ENCODE results near the gene GMFB. TPM values are rescaled to one million over a fixed set of nuclear protein-coding genes. Genes with fewer than 3 reads are reported as not detected.
A peak's percentile ranks its signal among the peaks of the same experiment; 100 is the strongest.

GMFB gene
- total and polyA plus RNA-seq, 7 experiments from 2014 or later = 10.6 to 39.9 (median 34.1) TPM

DNA sequence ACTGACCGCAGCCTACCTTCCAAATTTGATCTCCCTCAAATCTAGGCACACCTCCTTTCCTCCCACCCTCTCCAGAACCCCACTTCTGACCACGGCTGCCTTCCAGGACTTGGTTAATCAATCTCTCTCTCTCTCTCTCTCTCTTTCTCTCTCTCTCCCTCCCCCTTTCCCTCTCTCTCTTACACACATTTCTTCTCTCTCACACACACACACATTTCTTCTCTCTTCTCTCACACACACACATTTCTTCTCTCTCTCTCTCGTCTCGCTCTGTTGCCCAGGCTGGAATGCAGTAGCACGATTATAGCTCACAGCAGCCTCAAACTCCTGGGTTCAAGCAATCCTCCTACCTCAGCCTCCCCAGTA lies 521 bp upstream of the GMFB start:
- peaks cover 17 to 18% of the 10 kb centered on the region in 2 donors for H3K4me1 ChIP-seq (ENCODE audit: control insufficient read depth in 2 of 2, insufficient read depth in 2 of 2, low read length in 2 of 2)
- ATAC-seq = no peak

DNA sequence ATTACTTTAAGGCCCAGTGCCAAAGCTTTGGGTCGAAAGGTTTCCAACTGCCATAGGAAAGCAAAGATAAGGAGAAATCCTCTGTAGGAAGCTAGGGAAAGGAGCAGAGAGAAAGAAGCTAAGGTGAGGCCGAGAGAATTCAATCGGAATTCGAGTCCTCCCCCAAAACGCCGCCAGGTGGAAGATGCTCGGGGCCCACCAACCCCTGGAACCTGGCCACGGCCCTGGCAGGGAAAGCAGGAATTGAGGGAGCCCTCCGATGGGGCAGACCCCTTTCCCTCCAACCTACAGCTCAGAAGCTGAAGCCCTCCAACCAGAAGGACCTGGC lies 498 bp downstream of the GMFB start:
- H3K27ac Mint-ChIP-seq = peak overlapping the region; percentile 77 to 97 (median 91)
- peaks cover 0 to 3% (median 0%) of the 10 kb centered on the region in 5 donors for H3K27me3 Mint-ChIP-seq
- no peaks in the 10 kb centered on the region for H3K9me3 ChIP-seq (ENCODE audit: control insufficient read depth in 2 of 3, low read length in 3 of 3)
- peaks cover 0 to 14% (median 3%) of the 10 kb centered on the region in 5 donors for H3K36me3 Mint-ChIP-seq
- H3K4me3 Mint-ChIP-seq = peak overlapping the region; percentile 80 to 96 (median 91)
- POLR2A ChIA-PET = interaction anchor here (0.7 to 3.8 kb wide), 5 partner anchors 11 to 80 kb away, joined by 3 to 29 read pairs (median 4); partner anchors contain the start of gene CGRRF1
- H3K4me1 Mint-ChIP-seq = peaks cover 47 to 74% (median 66%) of the 10 kb centered on the region in 7 donors
- peaks cover 17 to 18% of the 10 kb centered on the region in 2 donors for H3K4me1 ChIP-seq (ENCODE audit: control insufficient read depth in 2 of 2, insufficient read depth in 2 of 2, low read length in 2 of 2)
- intact Hi-C loops (cut with micrococcal nuclease) = loop anchor here (1.0 to 10.0 kb wide), 7 partner anchors 21 to 1335 kb away; partner anchors contain the start of genes CGRRF1 (in 2 of the 2), DDHD1 (in 1 of the 2), GCH1 (in 1 of the 2) and SAMD4A (in 1 of the 2)
- H3K9me3 Mint-ChIP-seq = peaks cover 0 to 7% (median 0%) of the 10 kb centered on the region in 11 donors
- H3K36me3 ChIP-seq (ENCODE audit: control insufficient read depth in 2 of 3, insufficient read depth in 3 of 3, low read length in 3 of 3) = peaks cover 0 to 10% (median 0%) of the 10 kb centered on the region in 3 experiments
- no peak for ATAC-seq
- CTCF ChIA-PET = interaction anchor here (1.0 kb wide), 2 partner anchors 46 to 288 kb away, joined by 3 read pairs; no protein-coding TSS in a partner anchor
- peak overlapping the region; percentile 65 for H3K4me3 ChIP-seq (ENCODE audit: low read length)
- H3K27ac ChIP-seq (ENCODE audit: low read depth, low read length) = peak overlapping the region; percentile 86
- peak in 1 of 9 donors; percentile 33 for DNase-seq
- H3K27me3 ChIP-seq (ENCODE audit: control insufficient read depth in 2 of 2, insufficient read depth in 2 of 2, low read length in 2 of 2) = no peaks in the 10 kb centered on the region

More for the DNA sequence above, 521 bp upstream of the GMFB start:
- Mint-ChIP-seq H3K4me3 (peak overlapping the region; percentile 80 to 95 (median 92)), H3K36me3 (peaks cover 0 to 9% (median 0%) of the 10 kb centered on the region in 5 donors), H3K9me3 (peaks cover 0 to 7% (median 0%) of the 10 kb centered on the region in 11 donors), H3K27me3 (peaks cover 0 to 3% (median 0%) of the 10 kb centered on the region in 5 donors), H3K4me1 (peaks cover 41 to 64% (median 58%) of the 10 kb centered on the region in 7 donors), H3K27ac (peak overlapping the region; percentile 77 to 99 (median 97))
- CTCF ChIA-PET = interaction anchor here (0.8 to 2.0 kb wide), 3 partner anchors 19 to 285 kb away, joined by 4 to 8 read pairs (median 7); partner anchors contain the start of gene CGRRF1
- peaks cover 0 to 4% (median 0%) of the 10 kb centered on the region in 3 experiments for H3K36me3 ChIP-seq (ENCODE audit: control insufficient read depth in 2 of 3, insufficient read depth in 3 of 3, low read length in 3 of 3)
- POLR2A ChIA-PET = interaction anchor here (0.7 to 3.8 kb wide), 6 partner anchors 10 to 562 kb away, joined by 3 to 29 read pairs (median 3); partner anchors contain the start of genes CGRRF1 and MAPK1IP1L
- intact Hi-C loops (cut with micrococcal nuclease) = loop anchor here (1.0 to 10.0 kb wide), 8 partner anchors 48 to 1336 kb away; partner anchors contain the start of genes CNIH1 (in 2 of the 2), DDHD1 (in 1 of the 2), GCH1 (in 1 of the 2) and SAMD4A (in 1 of the 2)
- H3K9me3 ChIP-seq (ENCODE audit: control insufficient read depth in 2 of 3, low read length in 3 of 3) = no peaks in the 10 kb centered on the region
- peak overlapping the region; percentile 65 for H3K4me3 ChIP-seq (ENCODE audit: low read length)
- H3K27me3 ChIP-seq (ENCODE audit: control insufficient read depth in 2 of 2, insufficient read depth in 2 of 2, low read length in 2 of 2) = no peaks in the 10 kb centered on the region
- DNase-seq = no peak
- peak overlapping the region; percentile 86 for H3K27ac ChIP-seq (ENCODE audit: low read depth, low read length)

DNA sequence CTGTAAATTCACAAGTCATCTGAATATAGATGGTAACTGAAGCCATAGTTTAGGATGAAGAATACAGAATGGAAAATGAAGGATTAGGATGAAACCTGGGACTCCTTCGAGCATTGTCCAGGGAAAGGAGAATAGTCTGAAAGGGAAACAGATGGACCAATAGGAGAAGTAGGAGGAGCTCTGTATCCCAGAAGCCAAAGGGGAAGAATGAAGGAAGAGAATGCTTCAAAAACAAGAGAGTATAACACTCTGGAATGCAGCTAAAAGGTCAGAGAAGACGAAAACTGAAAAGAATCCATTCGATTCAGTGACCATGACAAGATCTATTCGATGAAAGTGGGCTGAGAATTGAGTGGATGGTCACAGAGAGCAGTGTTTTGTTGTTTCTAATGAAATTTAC lies 1.0 kb downstream of the GMFB start:
- Histone ChIP-seq H3K27me3 (ENCODE audit: control insufficient read depth in 2 of 2, insufficient read depth in 2 of 2, low read length in 2 of 2) (no peaks in the 10 kb centered on the region), H3K36me3 (ENCODE audit: control insufficient read depth in 2 of 3, insufficient read depth in 3 of 3, low read length in 3 of 3) (peaks cover 0 to 14% (median 0%) of the 10 kb centered on the region in 3 experiments), H3K4me3 (ENCODE audit: low read length) (peak overlapping the region; percentile 65), H3K27ac (ENCODE audit: low read depth, low read length) (peak overlapping the region; percentile 86), H3K9me3 (ENCODE audit: control insufficient read depth in 2 of 3, low read length in 3 of 3) (no peaks in the 10 kb centered on the region), H3K4me1 (ENCODE audit: control insufficient read depth in 2 of 2, insufficient read depth in 2 of 2, low read length in 2 of 2) (peaks cover 17 to 21% of the 10 kb centered on the region in 2 donors)
- DNase-seq (no peak), ATAC-seq (no peak)
- intact Hi-C loops (cut with micrococcal nuclease) = loop anchor here (1.0 to 10.0 kb wide), 7 partner anchors 22 to 1335 kb away; partner anchors contain the start of genes CGRRF1 (in 2 of the 2), DDHD1 (in 1 of the 2), GCH1 (in 1 of the 2) and SAMD4A (in 1 of the 2)
- Mint-ChIP-seq H3K9me3 (peaks cover 0 to 7% (median 0%) of the 10 kb centered on the region in 11 donors), H3K27ac (peak overlapping the region; percentile 77 to 97 (median 91)), H3K27me3 (peaks cover 0 to 3% (median 0%) of the 10 kb centered on the region in 5 donors), H3K4me3 (peak overlapping the region; percentile 80 to 96 (median 91)), H3K4me1 (peaks cover 49 to 79% (median 69%) of the 10 kb centered on the region in 7 donors), H3K36me3 (peaks cover 3 to 17% (median 6%) of the 10 kb centered on the region in 5 donors)
- CTCF ChIA-PET = interaction anchor here (0.6 to 1.0 kb wide), 3 partner anchors 38 to 289 kb away, joined by 3 to 4 read pairs (median 3); no protein-coding TSS in a partner anchor
- POLR2A ChIA-PET = interaction anchor here (0.7 to 3.8 kb wide), 3 partner anchors 22 to 80 kb away, joined by 3 to 29 read pairs (median 4); partner anchors contain the start of gene CGRRF1

DNA sequence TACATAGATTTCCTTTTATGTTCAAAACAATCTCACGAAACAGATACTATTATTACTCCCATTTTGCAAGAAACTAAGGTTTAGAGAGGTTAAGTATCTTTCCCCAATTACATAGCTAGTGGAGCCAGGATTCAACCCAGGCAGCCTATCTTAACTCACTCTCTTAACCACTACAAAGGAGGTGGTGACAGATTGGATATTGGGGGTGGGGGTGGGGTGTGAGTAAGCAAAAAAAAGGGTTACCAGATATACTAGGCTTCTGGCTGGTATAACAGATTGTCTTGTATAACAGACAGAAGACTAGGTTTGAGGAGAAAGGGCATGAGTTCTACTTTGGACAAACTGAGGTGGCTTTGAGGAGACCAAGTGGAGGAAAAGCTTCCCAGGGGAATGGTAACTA lies 2.1 kb downstream of the GMFB start:
- ChIA-PET POLR2A (interaction anchor here (0.7 to 3.8 kb wide), 3 partner anchors 23 to 414 kb away, joined by 3 to 29 read pairs (median 4); partner anchors contain the start of gene CGRRF1), CTCF (interaction anchor here (0.6 kb wide), 1 partner anchor 20 kb away, joined by 3 read pairs; no protein-coding TSS in a partner anchor)
- no peak overlapping the region for H3K27ac ChIP-seq (ENCODE audit: low read depth, low read length)
- H3K27me3 ChIP-seq (ENCODE audit: control insufficient read depth in 2 of 2, insufficient read depth in 2 of 2, low read length in 2 of 2) = no peaks in the 10 kb centered on the region
- intact Hi-C loops (cut with micrococcal nuclease) = loop anchor here (5.0 to 10.0 kb wide), 2 partner anchors 286 to 418 kb away; partner anchors contain the start of gene GCH1 (in 1 of the 2)
- peak overlapping the region in 8 of 9 donors; percentile 28 to 92 (median 75) for H3K27ac Mint-ChIP-seq
- H3K4me1 Mint-ChIP-seq = peaks cover 53 to 84% (median 71%) of the 10 kb centered on the region in 7 donors
- peaks cover 8 to 19% (median 9%) of the 10 kb centered on the region in 5 donors for H3K36me3 Mint-ChIP-seq
- H3K4me3 Mint-ChIP-seq = peak overlapping the region; percentile 71 to 96 (median 90)
- H3K27me3 Mint-ChIP-seq = peaks cover 0 to 3% (median 0%) of the 10 kb centered on the region in 5 donors
- ATAC-seq (no peak), DNase-seq (no peak)
- no peak overlapping the region for H3K4me3 ChIP-seq (ENCODE audit: low read length)
- peaks cover 0 to 7% (median 0%) of the 10 kb centered on the region in 11 donors for H3K9me3 Mint-ChIP-seq
- peaks cover 0 to 14% (median 8%) of the 10 kb centered on the region in 3 experiments for H3K36me3 ChIP-seq (ENCODE audit: control insufficient read depth in 2 of 3, insufficient read depth in 3 of 3, low read length in 3 of 3)
- peaks cover 17 to 21% of the 10 kb centered on the region in 2 donors for H3K4me1 ChIP-seq (ENCODE audit: control insufficient read depth in 2 of 2, insufficient read depth in 2 of 2, low read length in 2 of 2)
- no peaks in the 10 kb centered on the region for H3K9me3 ChIP-seq (ENCODE audit: control insufficient read depth in 2 of 3, low read length in 3 of 3)

DNA sequence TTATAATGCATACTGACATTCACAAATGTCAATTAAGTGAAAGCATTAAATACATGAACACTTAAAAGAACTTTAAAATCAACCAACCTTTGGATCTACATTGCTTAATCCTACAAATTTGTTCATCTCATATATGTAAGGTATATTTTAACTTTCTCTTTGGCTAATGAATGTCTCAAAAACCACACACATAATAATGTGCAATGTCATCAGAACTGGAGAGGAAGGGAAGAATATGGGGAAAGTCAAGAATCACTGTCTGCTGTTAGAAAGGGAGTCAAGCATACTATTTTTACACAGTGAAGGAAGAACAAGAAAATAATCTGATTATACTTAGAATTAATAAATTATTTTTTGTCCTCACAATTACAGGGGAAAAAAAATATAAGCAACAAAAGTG lies 4.9 kb downstream of the GMFB start:
- peaks cover 8 to 21% (median 8%) of the 10 kb centered on the region in 5 donors for H3K36me3 Mint-ChIP-seq
- H3K9me3 ChIP-seq (ENCODE audit: control insufficient read depth in 2 of 3, low read length in 3 of 3) = no peaks in the 10 kb centered on the region
- H3K9me3 Mint-ChIP-seq = peaks cover 0 to under 1% (median 0%) of the 10 kb centered on the region in 11 donors
- H3K36me3 ChIP-seq (ENCODE audit: control insufficient read depth in 2 of 3, insufficient read depth in 3 of 3, low read length in 3 of 3) = peaks cover 0 to 22% (median 9%) of the 10 kb centered on the region in 3 experiments
- no peak for DNase-seq
- ATAC-seq = no peak
- peak overlapping the region in 4 of 9 donors; percentile 13 to 44 (median 26) for H3K27ac Mint-ChIP-seq
- H3K4me3 ChIP-seq (ENCODE audit: low read length) = no peak overlapping the region
- ChIA-PET POLR2A (no interaction called here), CTCF (interaction anchor here (0.7 kb wide), 1 partner anchor 42 kb away, joined by 3 read pairs; no protein-coding TSS in a partner anchor)
- H3K4me3 Mint-ChIP-seq = peak overlapping the region in 1 of 10 donors; percentile 80
- intact Hi-C loops (cut with micrococcal nuclease) = loop anchor here in 1 of 2 donors (10.0 kb wide), 1 partner anchor 421 kb away; the partner anchor contains the start of gene GCH1
- peaks cover 9 to 13% of the 10 kb centered on the region in 2 donors for H3K4me1 ChIP-seq (ENCODE audit: control insufficient read depth in 2 of 2, insufficient read depth in 2 of 2, low read length in 2 of 2)
- no peak overlapping the region for H3K27ac ChIP-seq (ENCODE audit: low read depth, low read length)
- H3K4me1 Mint-ChIP-seq = peaks cover 45 to 63% (median 52%) of the 10 kb centered on the region in 7 donors
- peaks cover 0 to under 1% (median 0%) of the 10 kb centered on the region in 5 donors for H3K27me3 Mint-ChIP-seq
- H3K27me3 ChIP-seq (ENCODE audit: control insufficient read depth in 2 of 2, insufficient read depth in 2 of 2, low read length in 2 of 2) = no peaks in the 10 kb centered on the region

Measured in naive thymus-derived CD4-positive, alpha-beta T cell (primary cell).